ENCODE results near the gene UFSP1.

GRCh38 chr7:100882785-100883526, 6.6 kb downstream of the UFSP1 start:
- TF ChIP-seq POLR2A (IDR thresholded peaks at IDR 0.05) (no peak), CTCF (IDR thresholded peaks at IDR 0.05) (no peak)

Data from vagina (tissue), 2 donors.